Common myeloid progenitor, CD34-positive (primary cell): Measurements from ENCODE around the gene KCNQ2.

Experiments used
- CTCF ChIA-PET: fragments of 350-600 bp; sonication (Branson Sonifier 250); formaldehyde crosslinking; loops from one replicate; lab custom pipeline; 2021; ENCODE audit warnings: antibody characterized with exemption; lab: Charles Lee
- POLR2A ChIA-PET: fragments of 350-600 bp; sonication (Branson Sonifier 250); formaldehyde crosslinking; loops from one replicate; lab custom pipeline; 2021; ENCODE audit warnings: antibody characterized with exemption; lab: Charles Lee
- DNase-seq, 3 donors: peaks; one replicate each; pipeline versions ENCODE4 v3.0.0 to v3.0.0-alpha.2; 2013
- H3K27ac ChIP-seq, 2 experiments: 1 replicate in 1 of 2; 2 replicates in 1 of 2; pipeline ENCODE4 v1.7.0; 2013; ENCODE audit warnings: inconsistent platforms in 2 of 2, low read length in 2 of 2, mild to moderate bottlenecking in 2 of 2, low read depth in 1 of 2, moderate library complexity in 1 of 2; ENCODE audit not compliant: severe bottlenecking in 2 of 2, insufficient read depth in 1 of 2, poor library complexity in 1 of 2
- H3K27me3 ChIP-seq, 5 experiments: replicated peaks in 2 of 5; 1 replicate in 3 of 5; 2 replicates in 2 of 5; pipeline versions ENCODE4 v1.6.1 to v1.7.0; 2013; ENCODE audit warnings: low read length in 4 of 5, mild to moderate bottlenecking in 2 of 5, moderate library complexity in 2 of 5, inconsistent platforms in 1 of 5; ENCODE audit not compliant: insufficient read depth in 5 of 5, control insufficient read depth in 4 of 5
- H3K36me3 ChIP-seq, 4 experiments: 1 replicate in 2 of 4; 2 replicates in 2 of 4; pipeline versions ENCODE4 v1.6.1 to v1.7.0; 2013; ENCODE audit warnings: low read length in 3 of 4, control low read depth in 1 of 4, mild to moderate bottlenecking in 1 of 4; ENCODE audit not compliant: control insufficient read depth in 4 of 4, insufficient read depth in 4 of 4
- H3K4me1 ChIP-seq, 4 experiments: 1 replicate in 3 of 4; 2 replicates in 1 of 4; pipeline versions ENCODE4 v1.6.1 to v1.7.1; 2013; ENCODE audit warnings: low read length in 3 of 4, mild to moderate bottlenecking in 3 of 4, control low read depth in 1 of 4, inconsistent platforms in 1 of 4, moderate library complexity in 1 of 4; ENCODE audit not compliant: control insufficient read depth in 4 of 4, insufficient read depth in 4 of 4; ENCODE audit errors: control extremely low read depth in 1 of 4
- H3K4me3 ChIP-seq, 7 experiments: 1 replicate in 4 of 7; 2 replicates in 3 of 7; pipeline versions ENCODE4 v1.5.1 to v1.7.0; 2013; ENCODE audit warnings: mild to moderate bottlenecking in 7 of 7, low read length in 6 of 7, moderate library complexity in 6 of 7, inconsistent platforms in 2 of 7, low read depth in 2 of 7, control low read depth in 1 of 7; ENCODE audit not compliant: insufficient read depth in 4 of 7, control insufficient read depth in 1 of 7; ENCODE audit errors: extremely low read depth in 1 of 7
- H3K9me3 ChIP-seq, 5 experiments: 1 replicate in 4 of 5; 2 replicates in 1 of 5; pipeline versions ENCODE4 v1.6.1 to v1.7.1; 2013; ENCODE audit warnings: low read length in 4 of 5, mild to moderate bottlenecking in 2 of 5, inconsistent platforms in 1 of 5, low read depth in 1 of 5, moderate library complexity in 1 of 5; ENCODE audit not compliant: control insufficient read depth in 4 of 5, insufficient read depth in 2 of 5; ENCODE audit errors: control extremely low read depth in 1 of 5
- WGBS: methylation state at CpG from one replicate; pipeline ENCODE4 v1.1.5; 2013; ENCODE audit not compliant: insufficient coverage; 5-methylcytosine and 5-hydroxymethylcytosine counted together

Gene KCNQ2

GRCh38 chr20:63508072-63508768 is 35.8 kb upstream of the KCNQ2 start:
- peaks cover 6 to 44% (median 8%) of the 10 kb centered on the region in 5 experiments for H3K27me3 ChIP-seq
- CTCF ChIA-PET = interaction anchor here (2.6 kb wide), 1 partner anchor 11 kb away, joined by 11 read pairs; no protein-coding TSS in a partner anchor
- WGBS = 85% methylated on average over 22 of the region's 33 CpGs
- no peak for DNase-seq
- H3K4me3 ChIP-seq = no peak overlapping the region
- POLR2A ChIA-PET = interaction anchor here (0.6 kb wide), 2 partner anchors 12 to 50 kb away, joined by 3 read pairs; partner anchors contain the start of gene PPDPF
- peaks cover 0 to 6% (median 3%) of the 10 kb centered on the region in 4 experiments for H3K4me1 ChIP-seq
- H3K36me3 ChIP-seq = no peaks in the 10 kb centered on the region
- no peak overlapping the region for H3K27ac ChIP-seq
- H3K9me3 ChIP-seq = peaks cover 0 to 28% (median 17%) of the 10 kb centered on the region in 5 experiments

DNA sequence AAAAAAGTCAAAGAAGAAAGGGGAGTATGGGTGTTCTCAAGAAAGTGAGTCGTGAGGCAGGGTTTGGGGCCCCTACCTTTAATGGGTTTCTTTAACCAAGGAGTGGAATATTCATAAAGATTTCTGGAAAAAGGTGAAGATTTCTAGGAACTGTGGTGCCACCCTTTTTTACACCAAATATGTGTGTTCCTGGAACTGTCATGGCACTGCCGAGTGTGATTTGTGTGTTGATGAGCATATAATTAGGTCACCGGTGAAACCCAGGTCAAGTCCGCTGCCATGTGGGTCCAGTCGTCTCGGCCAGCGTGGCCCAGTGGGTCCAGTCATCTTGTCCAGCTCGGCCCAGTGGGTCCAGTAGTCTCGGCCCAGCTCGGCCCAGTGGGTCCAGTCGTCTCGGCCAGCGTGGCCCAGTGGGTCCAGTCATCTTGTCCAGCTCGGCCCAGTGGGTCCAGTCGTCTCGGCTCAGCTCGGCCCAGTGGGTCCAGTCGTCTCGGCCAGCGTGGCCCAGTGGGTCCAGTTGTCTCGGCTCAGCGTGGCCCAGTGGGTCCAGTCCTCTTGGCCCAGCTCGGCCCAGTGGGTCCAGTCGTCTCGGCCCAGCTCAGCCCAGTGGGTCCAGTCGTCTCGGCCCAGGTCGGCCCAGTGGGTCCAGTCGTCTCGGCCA is 34.8 kb upstream of the KCNQ2 start:
- peaks cover 0 to 6% (median 3%) of the 10 kb centered on the region in 4 experiments for H3K4me1 ChIP-seq
- H3K9me3 ChIP-seq = peaks cover 0 to 25% (median 15%) of the 10 kb centered on the region in 5 experiments
- ChIA-PET POLR2A (interaction anchor here (0.6 kb wide), 1 partner anchor 649 kb away, joined by 4 read pairs; no protein-coding TSS in a partner anchor), CTCF (interaction anchor here (0.7 kb wide), 1 partner anchor 10 kb away, joined by 4 read pairs; no protein-coding TSS in a partner anchor)
- DNase-seq = no peak
- WGBS = 94% methylated on average over 29 of the region's 30 CpGs
- H3K4me3 ChIP-seq = no peak overlapping the region
- no peak overlapping the region for H3K27ac ChIP-seq
- H3K27me3 ChIP-seq = peaks cover 0 to 40% (median 8%) of the 10 kb centered on the region in 5 experiments
- no peaks in the 10 kb centered on the region for H3K36me3 ChIP-seq

DNA sequence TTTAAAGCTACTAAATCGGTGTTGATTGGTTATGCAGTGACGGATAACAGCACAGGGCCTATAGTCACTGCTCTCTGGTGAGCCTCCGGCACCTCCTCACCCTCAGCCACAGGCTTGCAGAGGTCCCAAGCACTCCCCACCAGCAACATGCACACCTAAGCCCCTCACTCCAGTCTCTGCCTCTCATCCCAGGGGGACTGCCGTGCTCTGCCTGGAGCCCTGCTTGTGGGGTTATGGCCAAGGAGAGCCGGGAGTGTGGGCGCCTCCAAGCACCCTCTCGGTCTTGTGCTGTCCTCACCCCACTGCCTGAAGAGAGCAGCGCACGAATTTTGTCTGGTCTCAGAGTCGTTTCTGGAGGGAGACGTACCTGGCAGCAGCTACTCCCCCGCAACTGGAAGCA is 33.3 kb upstream of the KCNQ2 start:
- WGBS = 87% methylated on average over 6 of the region's 12 CpGs
- H3K36me3 ChIP-seq = no peaks in the 10 kb centered on the region
- peaks cover 0 to under 1% (median 0%) of the 10 kb centered on the region in 4 experiments for H3K4me1 ChIP-seq
- ChIA-PET CTCF (interaction anchor here (2.2 kb wide), 1 partner anchor 9 kb away, joined by 10 read pairs; no protein-coding TSS in a partner anchor), POLR2A (no interaction called here)
- no peak overlapping the region for H3K27ac ChIP-seq
- no peak overlapping the region for H3K4me3 ChIP-seq
- DNase-seq = no peak
- peaks cover 0 to 25% (median 15%) of the 10 kb centered on the region in 5 experiments for H3K9me3 ChIP-seq
- H3K27me3 ChIP-seq = peaks cover 0 to 44% (median 8%) of the 10 kb centered on the region in 5 experiments

DNA sequence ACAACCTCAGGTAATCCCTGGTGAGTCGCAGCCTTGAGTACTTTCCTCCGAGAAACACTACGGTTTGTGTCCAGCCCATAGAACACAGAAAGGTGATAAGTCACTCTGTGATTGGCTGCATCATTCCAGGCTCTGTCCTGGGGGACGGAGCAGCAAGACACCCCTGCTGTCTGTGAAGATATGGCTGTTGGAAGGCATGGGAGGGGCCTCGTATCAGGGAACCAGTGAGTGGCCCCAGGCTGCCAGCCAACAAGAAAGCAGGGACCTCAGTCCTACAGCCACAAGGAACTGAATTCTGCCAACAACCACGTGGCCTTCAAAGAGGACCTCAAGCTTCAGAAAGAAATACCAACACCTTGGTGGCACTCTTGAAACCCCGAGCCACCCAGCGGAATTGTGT is 32.8 kb upstream of the KCNQ2 start:
- H3K36me3 ChIP-seq = no peaks in the 10 kb centered on the region
- CTCF ChIA-PET = interaction anchor here (2.2 kb wide), 1 partner anchor 9 kb away, joined by 10 read pairs; no protein-coding TSS in a partner anchor
- H3K27me3 ChIP-seq = peaks cover 0 to 49% (median 7%) of the 10 kb centered on the region in 5 experiments
- POLR2A ChIA-PET = no interaction called here
- no peak overlapping the region for H3K27ac ChIP-seq
- H3K9me3 ChIP-seq = peaks cover 0 to 25% (median 15%) of the 10 kb centered on the region in 5 experiments
- WGBS = 90% methylated on average over 5 of the region's 8 CpGs
- H3K4me3 ChIP-seq = no peak overlapping the region
- no peak for DNase-seq
- no peaks in the 10 kb centered on the region for H3K4me1 ChIP-seq

GRCh38 chr20:63504642-63505041 is 32.2 kb upstream of the KCNQ2 start:
- ChIA-PET CTCF (interaction anchor here (2.2 kb wide), 1 partner anchor 8 kb away, joined by 10 read pairs; no protein-coding TSS in a partner anchor), POLR2A (no interaction called here)
- peaks cover 0 to 2% (median 0%) of the 10 kb centered on the region in 4 experiments for H3K4me1 ChIP-seq
- peaks cover 0 to 50% (median 7%) of the 10 kb centered on the region in 5 experiments for H3K27me3 ChIP-seq
- H3K36me3 ChIP-seq = no peaks in the 10 kb centered on the region
- DNase-seq = no peak
- WGBS = 96% methylated on average over 8 of the region's 9 CpGs
- peaks cover 0 to 25% (median 15%) of the 10 kb centered on the region in 5 experiments for H3K9me3 ChIP-seq
- H3K4me3 ChIP-seq = no peak overlapping the region
- H3K27ac ChIP-seq = no peak overlapping the region

GRCh38 chr20:63503524-63503923 is 31.1 kb upstream of the KCNQ2 start:
- Histone ChIP-seq H3K27ac (no peak overlapping the region), H3K9me3 (peaks cover 0 to 25% (median 15%) of the 10 kb centered on the region in 5 experiments), H3K4me1 (peaks cover 0 to 7% (median 4%) of the 10 kb centered on the region in 4 experiments), H3K36me3 (no peaks in the 10 kb centered on the region), H3K27me3 (peaks cover 0 to 54% (median 7%) of the 10 kb centered on the region in 5 experiments), H3K4me3 (no peak overlapping the region)
- WGBS = 47% methylated on average over 4 of the region's 7 CpGs
- no peak for DNase-seq
- ChIA-PET CTCF (interaction anchor here (0.6 kb wide), 1 partner anchor 41 kb away, joined by 3 read pairs; no protein-coding TSS in a partner anchor), POLR2A (no interaction called here)
